Adipocyte (in vitro differentiated cells): ENCODE data around the gene GDPD4.

Source experiments
- DNase-seq: peaks from one replicate; pipeline ENCODE4 v3.0.0-alpha.2; 2015; ENCODE audit warnings: low read depth
- H3K27me3 ChIP-seq: replicated peaks from 2 replicates; pipeline ENCODE4 v1.7.0; 2013; ENCODE audit warnings: mild to moderate bottlenecking, low read length, moderate library complexity; ENCODE audit not compliant: control insufficient read depth, insufficient read depth
- H3K36me3 ChIP-seq: 2 replicates; pipeline ENCODE4 v1.7.0; 2013; ENCODE audit warnings: low read length, mild to moderate bottlenecking, moderate library complexity; ENCODE audit not compliant: control insufficient read depth, insufficient read depth, severe bottlenecking
- H3K4me1 ChIP-seq: 2 replicates; pipeline ENCODE4 v1.7.0; 2013; ENCODE audit warnings: mild to moderate bottlenecking, low read length, moderate library complexity; ENCODE audit not compliant: control insufficient read depth, insufficient read depth
- H3K4me3 ChIP-seq: 2 replicates; pipeline ENCODE4 v1.7.0; 2013; ENCODE audit warnings: mild to moderate bottlenecking, low read length, moderate library complexity
- H3K9ac ChIP-seq: 2 replicates; pipeline ENCODE4 v1.7.0; 2013; ENCODE audit warnings: mild to moderate bottlenecking, low read length, moderate library complexity
- H3K9me3 ChIP-seq: 2 replicates; pipeline ENCODE4 v1.7.0; 2013; ENCODE audit warnings: mild to moderate bottlenecking, low read length, moderate library complexity; ENCODE audit not compliant: control insufficient read depth

GDPD4 gene

GRCh38 chr11:77267962-77268361 lies 33.5 kb downstream of the GDPD4 start:
- Histone ChIP-seq H3K9me3 (peaks cover 15% of the 10 kb centered on the region), H3K4me1 (peaks cover 6% of the 10 kb centered on the region), H3K27me3 (no peaks in the 10 kb centered on the region), H3K9ac (no peak overlapping the region), H3K4me3 (no peak overlapping the region), H3K36me3 (no peaks in the 10 kb centered on the region)
- peak; percentile 33 for DNase-seq

DNA sequence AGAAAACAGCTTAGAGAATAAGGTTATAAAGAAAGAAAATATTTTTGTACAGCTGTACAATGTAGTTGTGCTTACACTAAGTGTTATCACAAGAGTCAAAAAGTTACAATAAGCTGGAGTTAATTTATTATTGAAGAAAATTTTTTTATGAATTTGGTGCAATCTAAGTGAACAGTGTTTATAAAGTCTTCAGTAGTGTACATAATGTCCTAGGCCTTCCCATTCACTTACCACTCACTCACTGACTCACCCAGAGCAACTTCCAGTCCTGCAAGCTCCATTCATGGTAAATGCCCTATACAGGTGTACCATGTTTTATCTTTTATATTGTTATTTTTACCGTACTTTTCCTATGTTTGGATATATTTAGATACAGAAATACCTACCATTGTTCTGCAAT lies 34.7 kb downstream of the GDPD4 start:
- Histone ChIP-seq H3K36me3 (no peaks in the 10 kb centered on the region), H3K27me3 (no peaks in the 10 kb centered on the region), H3K9me3 (peaks cover 27% of the 10 kb centered on the region), H3K4me3 (no peak overlapping the region), H3K4me1 (peaks cover 6% of the 10 kb centered on the region), H3K9ac (no peak overlapping the region)
- no peak for DNase-seq

DNA sequence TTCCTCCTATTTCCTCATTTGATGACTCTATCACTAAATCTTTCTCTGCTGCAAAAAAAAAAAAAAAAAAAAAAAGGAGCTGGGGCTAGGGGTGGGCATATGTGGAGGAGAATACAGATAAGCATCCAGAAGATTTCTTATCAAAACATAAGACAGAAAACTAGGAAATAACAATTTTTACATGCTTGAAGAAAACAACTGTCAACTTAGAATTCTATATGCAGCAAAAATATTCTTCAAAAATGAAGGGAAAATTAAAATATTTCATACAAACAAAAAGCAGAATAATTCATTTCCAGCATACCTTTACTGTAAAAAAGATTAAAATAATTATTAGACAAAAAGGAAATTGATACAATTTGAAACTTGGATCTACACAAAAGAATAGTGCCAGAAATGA lies 38.7 kb downstream of the GDPD4 start:
- peaks cover 30% of the 10 kb centered on the region for H3K9me3 ChIP-seq
- no peaks in the 10 kb centered on the region for H3K27me3 ChIP-seq
- H3K36me3 ChIP-seq: no peaks in the 10 kb centered on the region
- H3K9ac ChIP-seq: no peak overlapping the region
- H3K4me3 ChIP-seq: no peak overlapping the region
- DNase-seq: no peak
- H3K4me1 ChIP-seq: peaks cover 9% of the 10 kb centered on the region

- Histone ChIP-seq H3K4me1 (peaks cover 6% of the 10 kb centered on the region), H3K4me3 (no peak overlapping the region), H3K27me3 (no peaks in the 10 kb centered on the region), H3K9ac (no peak overlapping the region), H3K36me3 (no peaks in the 10 kb centered on the region), H3K9me3 (peaks cover 30% of the 10 kb centered on the region)
- DNase-seq: peak; percentile 74
Observed at GRCh38 chr11:77259641-77260040, 41.8 kb downstream of the GDPD4 start.

DNA sequence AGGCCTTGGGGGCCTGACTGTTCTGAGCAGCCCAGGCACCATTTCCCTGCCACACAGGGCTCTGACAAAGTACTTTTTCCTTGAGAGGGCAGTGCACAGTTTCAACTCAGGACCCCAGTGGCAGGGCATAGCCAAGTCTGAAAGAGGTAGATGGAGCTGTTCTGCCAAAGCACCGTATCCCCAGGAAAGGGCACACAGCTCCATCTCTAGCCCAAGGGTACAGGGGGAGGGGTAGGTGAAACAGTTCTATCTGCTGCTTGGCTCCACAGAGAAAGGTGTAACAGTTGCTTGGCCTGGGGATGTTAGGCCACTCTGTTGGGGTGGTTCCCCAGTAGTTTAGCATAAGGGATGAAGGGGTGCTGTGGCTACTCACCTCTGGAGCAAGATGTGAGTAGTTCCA lies 47.8 kb downstream of the GDPD4 start:
- DNase-seq: no peak
- H3K36me3 ChIP-seq: no peaks in the 10 kb centered on the region
- H3K27me3 ChIP-seq: no peaks in the 10 kb centered on the region
- no peak overlapping the region for H3K9ac ChIP-seq
- no peak overlapping the region for H3K4me3 ChIP-seq
- H3K4me1 ChIP-seq: no peaks in the 10 kb centered on the region
- H3K9me3 ChIP-seq: peaks cover 8% of the 10 kb centered on the region

- Histone ChIP-seq H3K9ac (no peak overlapping the region), H3K9me3 (peaks cover 8% of the 10 kb centered on the region), H3K4me3 (no peak overlapping the region), H3K36me3 (no peaks in the 10 kb centered on the region), H3K27me3 (no peaks in the 10 kb centered on the region), H3K4me1 (no peaks in the 10 kb centered on the region)
- no peak for DNase-seq
Observed at GRCh38 chr11:77252555-77253270, 48.8 kb downstream of the GDPD4 start.

DNA sequence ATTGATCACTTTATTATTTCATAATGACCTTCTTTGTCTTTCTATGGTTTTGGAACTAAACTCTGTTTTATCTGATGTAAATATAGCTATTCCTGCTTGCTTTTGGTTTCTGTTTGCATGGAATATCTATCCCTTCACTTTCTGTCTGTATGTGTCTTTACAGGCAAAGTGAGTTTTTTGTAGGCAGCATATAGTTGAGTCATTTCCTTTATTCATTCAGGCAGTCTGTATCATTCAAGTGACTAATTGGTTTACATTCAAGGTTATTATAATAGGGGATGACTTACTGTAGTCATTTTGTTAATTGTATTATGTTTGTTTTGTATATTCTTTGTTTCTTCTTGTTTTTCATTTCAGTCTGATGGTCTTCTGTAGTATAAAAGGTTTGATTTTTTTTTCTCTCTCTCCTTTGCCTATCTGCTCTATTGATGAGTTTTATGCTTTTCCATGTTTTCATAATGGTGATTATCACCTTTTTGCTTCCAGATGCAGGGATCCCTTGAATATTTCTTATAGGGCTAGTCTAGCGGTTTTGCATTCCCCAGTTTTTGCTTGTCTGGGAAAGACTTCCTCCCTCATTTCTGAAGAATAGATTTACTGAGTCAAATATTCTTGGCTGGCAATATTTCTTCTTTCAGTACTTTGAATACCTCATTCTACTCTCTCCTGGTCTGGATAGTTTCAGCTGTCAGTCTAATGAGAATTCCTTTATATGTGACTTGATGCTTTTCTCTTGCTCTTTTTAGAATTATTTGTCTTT lies 50.4 kb downstream of the GDPD4 start:
- Histone ChIP-seq H3K9me3 (peaks cover 8% of the 10 kb centered on the region), H3K27me3 (no peaks in the 10 kb centered on the region), H3K4me1 (no peaks in the 10 kb centered on the region), H3K36me3 (no peaks in the 10 kb centered on the region), H3K9ac (no peak overlapping the region), H3K4me3 (no peak overlapping the region)
- DNase-seq: no peak

GRCh38 chr11:77249427-77249826 lies 52.1 kb downstream of the GDPD4 start:
- H3K36me3 ChIP-seq: no peaks in the 10 kb centered on the region
- no peak overlapping the region for H3K9ac ChIP-seq
- peaks cover 8% of the 10 kb centered on the region for H3K9me3 ChIP-seq
- no peaks in the 10 kb centered on the region for H3K27me3 ChIP-seq
- DNase-seq: no peak
- peaks cover 7% of the 10 kb centered on the region for H3K4me1 ChIP-seq
- no peak overlapping the region for H3K4me3 ChIP-seq

DNA sequence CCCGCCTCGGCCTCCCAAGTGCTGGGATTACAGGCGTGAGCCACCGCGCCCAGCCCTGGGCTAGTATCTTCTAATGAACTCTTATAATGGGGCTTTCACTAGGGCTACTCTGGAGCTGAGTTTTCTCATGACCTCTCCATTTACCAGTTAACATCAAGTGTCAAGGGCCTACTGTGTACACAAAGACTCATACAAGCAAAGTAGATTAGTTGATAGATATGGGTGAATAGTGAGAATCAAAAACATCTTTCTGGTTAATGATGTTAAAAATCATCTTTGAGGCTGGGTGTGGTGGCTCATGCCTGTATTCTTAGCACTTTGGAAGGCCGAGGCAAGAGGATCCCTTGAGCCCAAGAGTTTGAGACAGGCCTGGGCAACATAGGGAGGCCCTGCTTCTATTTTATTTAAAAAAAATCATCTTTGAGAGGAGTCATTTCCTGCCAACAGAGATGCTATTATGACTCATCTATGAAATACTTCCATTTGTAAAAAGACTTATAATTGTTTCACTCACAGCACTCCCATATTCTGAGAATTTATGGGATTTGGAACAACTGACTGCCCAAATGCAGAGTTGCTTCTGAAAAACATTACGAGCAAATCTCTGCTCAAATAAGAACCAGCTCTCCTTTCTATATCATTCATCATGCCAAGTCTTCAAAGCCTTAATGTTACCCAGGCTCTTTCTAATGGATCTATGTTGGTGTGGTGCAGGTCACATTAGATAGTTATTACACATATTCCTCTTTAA lies 57.0 kb downstream of the GDPD4 start:
- Histone ChIP-seq H3K27me3 (no peaks in the 10 kb centered on the region), H3K9me3 (peaks cover 5% of the 10 kb centered on the region), H3K4me1 (peaks cover 10% of the 10 kb centered on the region), H3K4me3 (no peak overlapping the region), H3K9ac (no peak overlapping the region), H3K36me3 (no peaks in the 10 kb centered on the region)
- peak; percentile 59 for DNase-seq

DNA sequence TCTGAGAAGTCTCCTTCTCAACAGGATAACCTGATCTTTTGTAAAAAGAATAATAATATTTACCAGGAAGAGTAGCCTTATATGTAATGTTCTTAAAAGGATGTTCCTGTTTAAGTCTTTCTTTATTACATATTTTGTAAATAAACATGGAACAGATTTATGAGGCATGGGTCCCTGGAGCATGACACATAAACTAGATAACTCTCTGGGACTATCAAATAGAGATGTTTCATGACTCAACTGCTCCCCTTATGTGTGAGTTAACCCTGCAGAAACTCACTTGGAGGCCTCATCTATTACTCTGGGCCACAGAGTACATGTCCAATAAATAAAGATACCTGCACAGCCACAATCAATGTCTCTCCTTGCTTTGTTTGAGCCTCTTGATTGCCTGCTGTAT lies 64.6 kb downstream of the GDPD4 start:
- Histone ChIP-seq H3K4me3 (no peak overlapping the region), H3K36me3 (no peaks in the 10 kb centered on the region), H3K9ac (no peak overlapping the region), H3K27me3 (no peaks in the 10 kb centered on the region), H3K4me1 (no peaks in the 10 kb centered on the region), H3K9me3 (peaks cover 5% of the 10 kb centered on the region)
- DNase-seq: no peak

DNA sequence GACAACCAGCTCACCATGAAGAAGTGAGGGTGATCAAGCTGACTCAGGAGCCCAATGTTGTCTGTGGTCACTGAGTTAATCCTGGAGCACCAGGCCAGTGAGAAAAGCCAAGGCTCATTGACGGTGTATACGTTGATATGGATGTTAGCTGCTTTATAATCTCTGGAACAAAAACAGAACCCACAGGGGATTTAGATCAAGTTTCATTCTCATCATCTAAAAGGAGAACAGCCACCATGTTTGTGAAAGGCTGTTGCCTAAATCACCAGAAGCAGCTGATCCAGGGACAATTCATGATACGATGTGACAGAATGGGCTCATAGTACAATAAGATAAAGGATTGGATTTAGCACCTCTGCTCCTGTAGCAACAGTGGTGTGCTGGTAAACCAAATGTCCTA lies 68.5 kb downstream of the GDPD4 start:
- no peaks in the 10 kb centered on the region for H3K27me3 ChIP-seq
- H3K36me3 ChIP-seq: no peaks in the 10 kb centered on the region
- H3K9ac ChIP-seq: no peak overlapping the region
- H3K4me3 ChIP-seq: no peak overlapping the region
- H3K9me3 ChIP-seq: no peaks in the 10 kb centered on the region
- DNase-seq: no peak
- no peaks in the 10 kb centered on the region for H3K4me1 ChIP-seq
